Mesenchymal stem cell (in vitro differentiated cells and primary cell): Measurements from ENCODE around the gene SUPT5H.

ENCODE experiments used
- DNase-seq: peaks from one replicate; pipeline ENCODE4 v3.0.0-alpha.2; 2013
- H2AFZ ChIP-seq: one replicate; pipeline ENCODE4 v1.6.1; 2013; ENCODE audit warnings: low read depth, mild to moderate bottlenecking, control low read depth, inconsistent platforms, low read length, moderate library complexity
- H2AK5ac ChIP-seq: 2 replicates; pipeline ENCODE4 v1.6.1; 2013; ENCODE audit warnings: low read length, moderate library complexity, mild to moderate bottlenecking, inconsistent platforms; ENCODE audit not compliant: severe bottlenecking
- H2BK120ac ChIP-seq: one replicate; pipeline ENCODE4 v1.6.1; 2013; ENCODE audit warnings: low read depth, mild to moderate bottlenecking, inconsistent platforms, low read length, moderate library complexity
- H2BK12ac ChIP-seq, 2 experiments: one replicate each; pipeline ENCODE4 v1.6.1; 2013; ENCODE audit warnings: inconsistent platforms in 2 of 2, low read length in 2 of 2, mild to moderate bottlenecking in 2 of 2, moderate library complexity in 2 of 2, control low read depth in 1 of 2
- H2BK15ac ChIP-seq: one replicate; pipeline ENCODE4 v1.6.1; 2013; ENCODE audit warnings: mild to moderate bottlenecking, low read depth, inconsistent platforms; ENCODE audit not compliant: poor library complexity, severe bottlenecking
- H2BK5ac ChIP-seq: 2 replicates; pipeline ENCODE4 v1.6.1; 2013; ENCODE audit warnings: low read depth, mild to moderate bottlenecking, low read length, control low read depth, inconsistent platforms; ENCODE audit not compliant: poor library complexity, severe bottlenecking
- H3K14ac ChIP-seq, 2 experiments: one replicate each; pipeline ENCODE4 v1.6.1; 2013; ENCODE audit warnings: inconsistent platforms in 2 of 2, low read length in 2 of 2, control low read depth in 1 of 2, mild to moderate bottlenecking in 1 of 2, moderate library complexity in 1 of 2
- H3K18ac ChIP-seq, 2 experiments: one replicate each; pipeline ENCODE4 v1.6.1; 2013; ENCODE audit warnings: inconsistent platforms in 2 of 2, low read length in 2 of 2, control low read depth in 1 of 2, low read depth in 1 of 2, mild to moderate bottlenecking in 1 of 2
- H3K23ac ChIP-seq, 2 experiments: one replicate each; pipeline ENCODE4 v1.6.1; 2013; ENCODE audit warnings: inconsistent platforms in 2 of 2, low read length in 2 of 2, mild to moderate bottlenecking in 2 of 2, moderate library complexity in 2 of 2, control low read depth in 1 of 2
- H3K27ac ChIP-seq: 2 replicates; pipeline ENCODE4 v1.5.1; 2013; ENCODE audit warnings: mild to moderate bottlenecking, moderate library complexity, low read length, control low read depth, inconsistent platforms; ENCODE audit not compliant: poor library complexity, severe bottlenecking
- H3K27me3 ChIP-seq, 2 experiments: 2 replicates each; pipeline versions ENCODE4 v1.6.1 to v1.7.0; 2013; ENCODE audit warnings: low read length in 2 of 2, mild to moderate bottlenecking in 2 of 2, moderate library complexity in 2 of 2, control low read depth in 1 of 2, inconsistent platforms in 1 of 2; ENCODE audit not compliant: control insufficient read depth in 1 of 2, insufficient read depth in 1 of 2
- H3K36me3 ChIP-seq, 2 experiments: 2 replicates each; pipeline versions ENCODE4 v1.6.1 to v1.7.0; 2013; ENCODE audit warnings: low read length in 2 of 2, control low read depth in 1 of 2, inconsistent platforms in 1 of 2, low read depth in 1 of 2, mild to moderate bottlenecking in 1 of 2; ENCODE audit not compliant: insufficient read depth in 2 of 2, control insufficient read depth in 1 of 2
- H3K4ac ChIP-seq, 2 experiments: one replicate each; pipeline ENCODE4 v1.6.1; 2013; ENCODE audit warnings: inconsistent platforms in 2 of 2, low read length in 2 of 2, mild to moderate bottlenecking in 2 of 2, moderate library complexity in 2 of 2, control low read depth in 1 of 2, low read depth in 1 of 2
- H3K4me1 ChIP-seq: 2 replicates; pipeline ENCODE4 v1.6.1; 2013; ENCODE audit warnings: low read depth, low read length, control low read depth; ENCODE audit not compliant: control insufficient read depth, insufficient read depth
- H3K4me2 ChIP-seq: 2 replicates; pipeline ENCODE4 v1.6.1; 2013; ENCODE audit warnings: low read length, mild to moderate bottlenecking, inconsistent platforms; ENCODE audit not compliant: poor library complexity, severe bottlenecking
- H3K4me3 ChIP-seq, 2 experiments: 2 replicates each; pipeline versions ENCODE4 v1.5.1 to v1.7.0; 2013; ENCODE audit warnings: low read length in 2 of 2, mild to moderate bottlenecking in 2 of 2, control low read depth in 1 of 2, low read depth in 1 of 2; ENCODE audit not compliant: insufficient read depth in 1 of 2
- H3K79me1 ChIP-seq: replicated peaks from 2 replicates; pipeline ENCODE4 v1.6.1; 2013; ENCODE audit warnings: mild to moderate bottlenecking, control low read depth, low read length, inconsistent platforms; ENCODE audit not compliant: poor library complexity, severe bottlenecking
- H3K9ac ChIP-seq: 2 replicates; pipeline ENCODE4 v1.7.0; 2013; ENCODE audit warnings: mild to moderate bottlenecking, low read length, moderate library complexity
- H3K9me3 ChIP-seq: 2 replicates; pipeline ENCODE4 v1.7.0; 2013; ENCODE audit warnings: mild to moderate bottlenecking, low read length; ENCODE audit not compliant: control insufficient read depth
- H4K8ac ChIP-seq: one replicate; pipeline ENCODE4 v1.6.1; 2013; ENCODE audit warnings: inconsistent platforms, mild to moderate bottlenecking, low read length, moderate library complexity
- H4K91ac ChIP-seq: one replicate; pipeline ENCODE4 v1.6.1; 2013; ENCODE audit warnings: mild to moderate bottlenecking, low read length, inconsistent platforms
- WGBS: methylation state at CpG from one replicate; pipeline ENCODE4 v1.1.7; 2013; ENCODE audit warnings: mixed read lengths; 5-methylcytosine and 5-hydroxymethylcytosine counted together

Gene SUPT5H

DNA sequence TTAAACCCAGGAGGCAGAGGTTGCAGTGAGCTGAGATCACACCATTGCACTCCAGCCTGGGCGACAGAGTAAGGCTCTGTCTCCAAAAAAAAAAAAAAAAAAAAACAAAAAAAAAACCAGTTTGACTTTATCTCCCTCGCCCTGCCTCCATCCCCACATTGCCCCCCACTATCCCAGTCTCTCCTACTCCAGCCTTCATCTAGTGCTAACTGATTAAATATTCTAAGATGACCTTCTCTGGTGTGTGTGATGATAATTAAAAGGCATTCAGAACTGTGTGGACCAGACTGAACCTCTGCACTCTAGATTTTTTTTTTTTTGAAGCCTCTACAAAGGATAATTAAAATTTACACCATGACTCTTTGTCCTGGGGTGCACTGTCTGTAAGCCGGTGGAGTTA, 47.4 kb downstream of the SUPT5H start:
- Histone ChIP-seq H3K27ac (no peak overlapping the region), H2AK5ac (no peak overlapping the region), H3K79me1 (peaks cover 9% of the 10 kb centered on the region), H2AFZ (no peak overlapping the region), H3K9me3 (no peaks in the 10 kb centered on the region), H2BK120ac (no peak overlapping the region), H2BK5ac (no peak overlapping the region), H3K4ac (no peak overlapping the region), H3K18ac (no peak overlapping the region), H2BK12ac (no peak overlapping the region), H3K9ac (no peak overlapping the region), H3K14ac (no peak overlapping the region), H3K4me3 (no peak overlapping the region), H3K4me1 (peaks cover 2% of the 10 kb centered on the region), H3K4me2 (no peak overlapping the region), H3K27me3 (peaks cover 14 to 24% of the 10 kb centered on the region in 2 experiments), H3K23ac (no peak overlapping the region), H2BK15ac (no peak overlapping the region), H4K8ac (no peak overlapping the region), H3K36me3 (peaks cover 38 to 41% of the 10 kb centered on the region in 2 experiments), H4K91ac (no peak overlapping the region)
- DNase-seq = no peak
- 93% methylated on average over 1 of the region's 3 CpGs for WGBS

DNA sequence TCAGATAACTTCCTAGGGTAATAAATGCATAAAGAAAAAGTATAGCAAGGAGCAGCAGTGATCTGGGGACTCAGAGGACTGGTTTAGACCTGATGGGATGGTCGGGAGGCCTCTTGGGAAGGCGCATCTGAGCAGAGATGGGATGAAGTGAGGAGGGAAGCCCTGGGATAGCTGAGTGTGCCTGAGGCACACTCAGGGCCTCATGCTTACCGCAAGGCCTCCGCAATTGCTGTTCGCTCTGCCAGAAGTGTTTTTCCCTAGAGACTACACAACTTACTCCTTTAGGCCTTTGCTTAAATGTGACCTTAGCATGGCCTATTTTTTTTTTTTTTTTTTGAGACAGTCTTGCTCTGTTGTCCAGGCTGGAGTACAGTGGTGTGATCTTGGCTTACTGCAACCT, 49.3 kb downstream of the SUPT5H start:
- no peak overlapping the region for H4K91ac ChIP-seq
- peaks cover 18% of the 10 kb centered on the region for H3K4me1 ChIP-seq
- no peak overlapping the region for H3K23ac ChIP-seq
- H3K4me2 ChIP-seq = no peak overlapping the region
- no peaks in the 10 kb centered on the region for H3K79me1 ChIP-seq
- H3K9ac ChIP-seq = no peak overlapping the region
- no peak overlapping the region for H2AK5ac ChIP-seq
- no peak overlapping the region for H2BK5ac ChIP-seq
- peaks cover 20 to 23% of the 10 kb centered on the region in 2 experiments for H3K36me3 ChIP-seq
- H3K18ac ChIP-seq = no peak overlapping the region
- WGBS = 90% methylated on average over 2 of the region's 5 CpGs
- no peaks in the 10 kb centered on the region for H3K9me3 ChIP-seq
- H3K4ac ChIP-seq = no peak overlapping the region
- no peak overlapping the region for H2BK12ac ChIP-seq
- H2BK15ac ChIP-seq = no peak overlapping the region
- H2AFZ ChIP-seq = no peak overlapping the region
- no peak overlapping the region for H3K14ac ChIP-seq
- no peak overlapping the region for H2BK120ac ChIP-seq
- no peak overlapping the region for H3K27ac ChIP-seq
- H3K27me3 ChIP-seq = peaks cover 32 to 41% of the 10 kb centered on the region in 2 experiments
- no peak overlapping the region for H3K4me3 ChIP-seq
- no peak for DNase-seq
- no peak overlapping the region for H4K8ac ChIP-seq

DNA sequence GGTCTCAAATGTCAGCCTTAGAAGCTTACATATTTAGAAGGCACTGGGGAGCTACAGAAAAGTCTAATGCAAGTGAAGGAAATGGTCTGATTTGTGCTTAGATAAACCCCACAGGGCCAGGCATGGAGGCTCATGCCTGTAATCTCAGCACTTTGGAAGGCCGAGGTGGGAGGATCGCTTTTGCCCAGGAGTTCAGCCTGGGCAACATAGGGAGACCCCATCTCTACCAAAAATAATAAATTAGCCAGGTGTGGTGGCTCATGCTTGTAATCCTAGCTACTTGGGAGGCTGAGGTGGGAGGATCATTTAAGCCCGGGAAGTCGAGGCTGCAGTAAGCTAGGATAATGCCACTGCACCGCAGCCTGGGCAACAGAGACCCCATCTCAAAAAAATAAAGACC, 50.7 kb downstream of the SUPT5H start:
- no peak overlapping the region for H2BK5ac ChIP-seq
- peaks cover 10 to 12% of the 10 kb centered on the region in 2 experiments for H3K36me3 ChIP-seq
- H2BK120ac ChIP-seq = no peak overlapping the region
- H3K4me1 ChIP-seq = peaks cover 18% of the 10 kb centered on the region
- H3K4ac ChIP-seq = no peak overlapping the region
- no peak overlapping the region for H4K8ac ChIP-seq
- peaks cover 44 to 54% of the 10 kb centered on the region in 2 experiments for H3K27me3 ChIP-seq
- H3K23ac ChIP-seq = no peak overlapping the region
- no peaks in the 10 kb centered on the region for H3K79me1 ChIP-seq
- DNase-seq = no peak
- H2BK12ac ChIP-seq = no peak overlapping the region
- no peak overlapping the region for H3K9ac ChIP-seq
- H4K91ac ChIP-seq = no peak overlapping the region
- H3K4me2 ChIP-seq = no peak overlapping the region
- 77% methylated on average over 3 of the region's 5 CpGs for WGBS
- no peak overlapping the region for H2AK5ac ChIP-seq
- no peak overlapping the region for H3K4me3 ChIP-seq
- no peak overlapping the region for H2BK15ac ChIP-seq
- H2AFZ ChIP-seq = no peak overlapping the region
- H3K18ac ChIP-seq = no peak overlapping the region
- H3K14ac ChIP-seq = no peak overlapping the region
- no peaks in the 10 kb centered on the region for H3K9me3 ChIP-seq
- H3K27ac ChIP-seq = no peak overlapping the region

DNA sequence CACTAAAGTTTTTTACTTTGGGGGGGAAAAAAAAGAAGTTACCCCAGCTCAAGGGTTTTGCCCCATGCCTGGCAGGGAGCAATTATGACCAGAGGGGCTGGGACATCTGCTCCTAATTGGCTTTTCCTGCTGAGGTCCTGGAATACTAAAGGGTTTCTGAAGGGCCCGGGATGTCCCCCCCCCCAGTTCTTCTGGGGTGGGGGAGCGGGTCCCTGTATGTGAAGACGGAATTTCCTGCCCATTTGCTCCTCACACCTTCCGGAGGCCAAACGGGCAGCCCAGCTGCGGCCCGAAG, 52.3 kb downstream of the SUPT5H start:
- Histone ChIP-seq H3K9me3 (no peaks in the 10 kb centered on the region), H3K4me3 (peak overlapping the region in 1 of 2 experiments; percentile 62), H4K8ac (no peak overlapping the region), H4K91ac (no peak overlapping the region), H3K79me1 (no peaks in the 10 kb centered on the region), H3K9ac (no peak overlapping the region), H2BK5ac (no peak overlapping the region), H3K4me2 (peak overlapping the region; percentile 87), H2BK12ac (no peak overlapping the region), H3K14ac (no peak overlapping the region), H3K4ac (no peak overlapping the region), H2BK120ac (no peak overlapping the region), H2BK15ac (no peak overlapping the region), H3K4me1 (peaks cover 19% of the 10 kb centered on the region), H3K18ac (no peak overlapping the region), H2AK5ac (no peak overlapping the region), H2AFZ (no peak overlapping the region), H3K27ac (no peak overlapping the region), H3K23ac (no peak overlapping the region), H3K36me3 (no peaks in the 10 kb centered on the region), H3K27me3 (peaks cover 47 to 60% of the 10 kb centered on the region in 2 experiments)
- WGBS = 0% methylated on average over 5 of the region's 7 CpGs
- no peak for DNase-seq
